NCI-H1694 treated with DMSO at 0.1 percent for 48 hours (cell line): ENCODE results near the gene PAQR6.
"Not testable (repeated sequence)": the region's sequence is repeated elsewhere in the genome, so short reads cannot be mapped to it uniquely, and the experiment has no call there.

Experiments used
- DNase-seq: peaks from one replicate; lab custom pipeline; 2025; lab: John Stamatoyannopoulos, UW

Gene PAQR6

GRCh38 chr1:156230473-156230837, 17.4 kb downstream of the PAQR6 start:
- no peak for DNase-seq

GRCh38 chr1:156229809-156230472, 17.9 kb downstream of the PAQR6 start:
- no peak for DNase-seq

GRCh38 chr1:156228501-156228900, 19.4 kb downstream of the PAQR6 start:
- DNase-seq: no peak

GRCh38 chr1:156226782-156227181, 21.1 kb downstream of the PAQR6 start:
- DNase-seq: no peak

GRCh38 chr1:156226116-156226538, 21.7 kb downstream of the PAQR6 start:
- DNase-seq: no peak

GRCh38 chr1:156225677-156226014, 22.2 kb downstream of the PAQR6 start:
- DNase-seq: no peak

GRCh38 chr1:156221986-156222692, 25.7 kb downstream of the PAQR6 start:
- no peak for DNase-seq

GRCh38 chr1:156220226-156220625, 27.6 kb downstream of the PAQR6 start:
- no peak for DNase-seq

GRCh38 chr1:156217871-156218270, 30.0 kb downstream of the PAQR6 start:
- no peak for DNase-seq

GRCh38 chr1:156216361-156217086, 31.3 kb downstream of the PAQR6 start:
- DNase-seq: not testable (repeated sequence)

GRCh38 chr1:156214024-156214748, 33.7 kb downstream of the PAQR6 start:
- no peak for DNase-seq

GRCh38 chr1:156213644-156213966, 34.3 kb downstream of the PAQR6 start:
- DNase-seq: no peak

GRCh38 chr1:156212833-156213643, 34.8 kb downstream of the PAQR6 start, which contains the start of gene PMF1:
PMF1 (plus strand) TSS chr1:156213007; CDS start chr1:156213016, 9 bp downstream.
- peak; percentile 99 for DNase-seq

- DNase-seq: no peak
These were observed 35.7 kb downstream of the PAQR6 start for GRCh38 chr1:156212130-156212529.

GRCh38 chr1:156211243-156211642, 36.6 kb downstream of the PAQR6 start:
- no peak for DNase-seq

- DNase-seq: no peak
These were observed 43.2 kb downstream of the PAQR6 start for GRCh38 chr1:156204686-156205085.

- DNase-seq: no peak
These were observed 44.5 kb downstream of the PAQR6 start for GRCh38 chr1:156203331-156203730.

- DNase-seq: no peak
These were observed 47.8 kb downstream of the PAQR6 start for GRCh38 chr1:156200044-156200443.

GRCh38 chr1:156198831-156199349, 49.0 kb downstream of the PAQR6 start:
- no peak for DNase-seq

GRCh38 chr1:156196445-156196844, 51.4 kb downstream of the PAQR6 start:
- no peak for DNase-seq

GRCh38 chr1:156195853-156196252, 52.0 kb downstream of the PAQR6 start:
- no peak for DNase-seq

GRCh38 chr1:156194300-156194652, 53.6 kb downstream of the PAQR6 start:
- DNase-seq: no peak
